VCaP (cell line): ENCODE results near the gene DCLK1.
A peak's percentile ranks its signal among the peaks of the same experiment; 100 is the strongest.

Source experiments
- H3K27ac ChIP-seq: fragments of 450-650 bp; 2 replicates; pipeline ENCODE4 v1.5.1; 2017
- CTCF ChIP-seq: fragments of 450-650 bp; conservative IDR thresholded peaks from 2 replicates; pipeline ENCODE4 v1.5.1; 2017; ENCODE audit warnings: mild to moderate bottlenecking, moderate library complexity

Gene DCLK1

GRCh38 chr13:35898041-35898440 is 233.1 kb downstream of the DCLK1 start:
- no peak for TF ChIP-seq CTCF
- no peak overlapping the region for H3K27ac ChIP-seq

DNA sequence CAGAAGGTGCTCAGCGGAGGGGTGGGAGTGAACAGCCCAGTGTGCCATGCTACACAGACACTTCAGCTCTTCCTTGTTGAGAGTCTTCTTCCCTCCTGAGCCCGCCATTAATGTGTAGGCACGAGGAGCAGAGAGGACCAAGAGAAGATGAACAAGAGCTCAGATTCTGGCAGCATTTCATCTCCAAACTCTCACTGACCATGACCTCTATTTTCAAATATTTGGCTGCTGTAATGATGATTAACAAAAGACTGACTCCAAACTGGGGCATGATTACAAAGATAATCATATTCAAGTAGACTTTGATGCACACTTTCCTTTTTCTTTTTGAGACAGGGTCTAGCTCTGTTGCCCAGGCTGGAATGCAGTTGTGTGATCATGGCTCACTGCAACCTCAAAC is 236.5 kb downstream of the DCLK1 start:
- H3K27ac ChIP-seq, result no peak overlapping the region
- TF ChIP-seq CTCF, result no peak

DNA sequence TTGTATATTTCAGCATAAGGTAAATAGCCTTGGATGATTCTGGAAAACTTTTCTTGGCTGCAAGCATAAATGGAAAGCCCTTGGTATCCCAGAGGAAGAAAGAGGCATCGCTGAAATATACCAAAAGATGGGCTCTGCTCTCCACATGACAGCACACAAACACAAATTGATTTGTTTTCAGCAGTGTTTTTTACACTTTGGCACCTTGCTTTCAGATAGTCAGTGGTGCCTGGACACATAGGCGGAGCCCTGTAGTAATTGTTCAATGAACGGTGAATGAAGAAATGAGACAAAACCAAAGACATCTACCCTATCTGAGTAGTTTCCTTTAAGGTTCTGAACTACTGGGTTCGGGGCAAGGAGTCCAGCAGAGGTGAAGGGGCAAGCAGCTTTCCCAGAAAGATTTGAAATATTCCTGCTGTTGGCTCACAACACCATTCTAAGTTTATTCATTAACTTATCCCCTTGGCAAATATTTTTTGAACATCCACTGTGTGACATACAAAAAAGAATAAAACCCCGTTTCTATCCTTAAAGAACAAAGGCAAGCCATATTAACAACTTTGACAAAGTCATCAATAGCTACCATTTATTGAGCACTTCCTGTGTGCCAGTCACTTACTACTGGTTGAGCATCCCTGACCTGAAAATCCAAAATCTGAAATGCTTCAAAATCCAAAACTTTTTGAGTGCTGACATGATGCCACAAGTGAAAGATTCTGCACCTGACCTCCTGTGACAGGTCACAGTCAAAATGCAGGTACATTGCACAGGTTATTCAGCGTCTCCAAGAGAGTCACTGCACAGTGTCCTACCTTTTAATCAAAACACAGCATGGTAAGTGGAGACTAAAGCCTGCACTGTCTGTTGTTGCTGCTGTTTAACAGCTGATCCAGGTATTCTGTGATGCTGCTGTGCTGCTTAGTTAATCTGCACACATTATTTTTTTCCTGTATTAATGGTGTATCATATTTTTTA is 238.1 kb downstream of the DCLK1 start:
- no peak overlapping the region for H3K27ac ChIP-seq
- TF ChIP-seq CTCF, result no peak

DNA sequence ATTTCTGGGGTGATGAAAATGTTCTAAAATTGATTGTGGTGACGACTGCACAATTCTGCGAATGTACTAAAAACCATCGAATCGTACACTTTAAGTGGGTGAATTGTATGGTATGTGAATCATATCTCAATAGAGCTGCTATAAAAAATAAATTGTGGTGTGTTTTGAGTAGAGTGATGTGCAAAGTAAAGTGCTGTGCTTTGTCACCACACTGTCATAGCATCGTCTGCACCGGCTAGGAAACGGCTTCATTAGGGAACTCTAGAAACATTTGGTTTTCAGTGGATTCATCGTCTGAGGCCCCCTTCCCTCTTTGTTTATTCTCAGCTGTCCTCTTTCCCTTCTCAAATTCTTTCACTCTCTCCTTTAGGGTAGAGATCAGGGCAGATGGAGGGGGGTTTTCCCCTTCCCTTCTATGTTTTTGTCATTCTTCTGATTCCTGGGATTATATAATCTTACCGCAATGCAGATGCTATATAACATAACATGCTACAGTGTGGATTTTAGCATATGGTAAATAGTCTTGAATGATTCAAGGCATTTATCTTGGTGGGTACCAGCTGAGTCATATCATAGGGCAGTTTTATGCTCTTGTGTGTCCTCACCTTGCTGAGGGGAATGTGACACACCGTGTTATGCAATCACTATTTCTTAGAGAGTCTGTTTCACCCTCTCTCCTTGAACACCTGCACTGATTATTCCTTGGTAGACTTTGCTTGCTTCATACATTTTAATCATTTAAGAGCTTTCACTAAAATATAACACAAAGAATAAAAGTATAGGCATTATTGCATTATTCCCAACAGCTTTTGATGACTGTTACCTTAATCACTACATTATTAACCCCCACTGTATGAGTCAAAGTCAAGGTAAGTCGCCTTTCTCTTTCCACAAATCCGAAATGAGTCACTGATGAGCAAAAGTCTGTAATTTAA is 239.4 kb downstream of the DCLK1 start:
- no peak for TF ChIP-seq CTCF
- H3K27ac ChIP-seq, result no peak overlapping the region

GRCh38 chr13:35889560-35889959 is 241.6 kb downstream of the DCLK1 start:
- H3K27ac ChIP-seq, result no peak overlapping the region
- TF ChIP-seq CTCF, result no peak

- peak overlapping the region; percentile 23; the same call in 1 of the 2 replicates for H3K27ac ChIP-seq
- no peak for TF ChIP-seq CTCF
Observed at GRCh38 chr13:35888981-35889380, 242.2 kb downstream of the DCLK1 start.

GRCh38 chr13:35888457-35888883 is 242.7 kb downstream of the DCLK1 start:
- H3K27ac ChIP-seq, result peak overlapping the region; percentile 23; the same call in 1 of the 2 replicates
- no peak for TF ChIP-seq CTCF
